Suprapubic skin (tissue), 4 donors: ENCODE data around the gene AP4S1. TPM values are rescaled to one million over a fixed set of nuclear protein-coding genes. Genes with fewer than 3 reads are reported as not detected.

ENCODE experiments used
- DNase-seq, 2 donors: peaks; one replicate each; pipeline ENCODE4 v3.0.0-alpha.2; 2019; ENCODE audit warnings: low spot score in 2 of 2
- H3K27ac ChIP-seq: fragments of 200-600 bp; sonication (generic); one replicate; pipeline ENCODE4 v1.5.1; 2019
- H3K27me3 ChIP-seq: fragments of 200-600 bp; sonication (generic); one replicate; pipeline ENCODE4 v1.5.1; 2019
- H3K36me3 ChIP-seq: fragments of 200-600 bp; sonication (generic); one replicate; pipeline ENCODE4 v1.5.1; 2019
- H3K4me1 ChIP-seq: fragments of 200-600 bp; sonication (generic); one replicate; pipeline ENCODE4 v1.5.1; 2019
- H3K4me3 ChIP-seq: fragments of 200-600 bp; sonication (generic); one replicate; pipeline ENCODE4 v1.5.1; 2019; ENCODE audit warnings: mild to moderate bottlenecking
- H3K9me3 ChIP-seq: fragments of 200-600 bp; sonication (generic); one replicate; pipeline ENCODE4 v1.5.1; 2019
- CTCF ChIP-seq, 2 donors: fragments of 200-600 bp in 1 of 2; fragments of 450-650 bp in 1 of 2; sonication (generic) in 1 of 2; IDR thresholded peaks; one replicate each; pipeline ENCODE4 v1.5.1; 2016 to 2019; ENCODE audit warnings: antibody characterized with exemption in 2 of 2, mild to moderate bottlenecking in 1 of 2, moderate library complexity in 1 of 2
- EP300 ChIP-seq: sonication (generic); formaldehyde crosslinking; IDR thresholded peaks from one replicate; pipeline ENCODE4 v1.6.1; 2017; ENCODE audit warnings: antibody characterized with exemption
- POLR2A ChIP-seq, 2 donors: fragments of 450-650 bp; IDR thresholded peaks; one replicate each; pipeline ENCODE4 v1.6.1; 2017; ENCODE audit warnings: antibody characterized with exemption in 2 of 2, mild to moderate bottlenecking in 2 of 2, moderate library complexity in 2 of 2
- POLR2AphosphoS5 ChIP-seq, 3 donors: sonication (generic); formaldehyde crosslinking; IDR thresholded peaks; one replicate each; pipeline ENCODE4 v1.6.1; 2017; ENCODE audit warnings: antibody characterized with exemption in 3 of 3
- WGBS: methylation state at CpG from one replicate; pipeline ENCODE4 v1.1.5; 2018; 5-methylcytosine and 5-hydroxymethylcytosine counted together
- total RNA-seq, 4 donors: library from RNA; depleted of rRNA; stranded (reverse); fragments of >200 nt; gene quantifications; one replicate each; pipeline ENCODE4 v1.1.0, GENCODE V29; 2016

Gene AP4S1
- total RNA-seq, 4 donors from 2014 or later = 4.5 to 7.4 (median 5.2) TPM

GRCh38 chr14:31078766-31079165 lies 53.3 kb downstream of the AP4S1 start:
- Histone ChIP-seq H3K4me1 (no peaks in the 10 kb centered on the region), H3K27ac (no peak overlapping the region), H3K36me3 (no peaks in the 10 kb centered on the region), H3K27me3 (no peaks in the 10 kb centered on the region), H3K9me3 (no peaks in the 10 kb centered on the region), H3K4me3 (no peak overlapping the region)
- DNase-seq = no peak
- TF ChIP-seq CTCF (IDR thresholded peaks at IDR 0.05) (no peak), POLR2AphosphoS5 (IDR thresholded peaks at IDR 0.05) (no peak), POLR2A (IDR thresholded peaks at IDR 0.05) (no peak), EP300 (no peak)
- WGBS = 50% methylated on average over 2 of the region's 2 CpGs

GRCh38 chr14:31080056-31080455 lies 54.6 kb downstream of the AP4S1 start:
- TF ChIP-seq EP300 = no peak
- no peak for TF ChIP-seq POLR2AphosphoS5 (IDR thresholded peaks at IDR 0.05)
- TF ChIP-seq CTCF (IDR thresholded peaks at IDR 0.05) = no peak
- Histone ChIP-seq H3K27me3 (no peaks in the 10 kb centered on the region), H3K9me3 (no peaks in the 10 kb centered on the region), H3K27ac (no peak overlapping the region), H3K4me1 (no peaks in the 10 kb centered on the region), H3K4me3 (no peak overlapping the region), H3K36me3 (peaks cover 8% of the 10 kb centered on the region)
- no peak for DNase-seq
- 51% methylated on average over 3 of the region's 3 CpGs for WGBS

- no peak overlapping the region for H3K27ac ChIP-seq
- H3K4me3 ChIP-seq = no peak overlapping the region
- peaks cover 9% of the 10 kb centered on the region for H3K36me3 ChIP-seq
- no peak for DNase-seq
- TF ChIP-seq POLR2A (IDR thresholded peaks at IDR 0.05) = no peak
- no peak for TF ChIP-seq POLR2AphosphoS5 (IDR thresholded peaks at IDR 0.05)
- no peak for TF ChIP-seq CTCF (IDR thresholded peaks at IDR 0.05)
- TF ChIP-seq EP300 = no peak
- WGBS = 92% methylated on average over 4 of the region's 4 CpGs
- H3K4me1 ChIP-seq = no peaks in the 10 kb centered on the region
- no peaks in the 10 kb centered on the region for H3K9me3 ChIP-seq
- no peaks in the 10 kb centered on the region for H3K27me3 ChIP-seq
Measured at GRCh38 chr14:31080484-31080883, 55.0 kb downstream of the AP4S1 start.

- Histone ChIP-seq H3K36me3 (peaks cover 9% of the 10 kb centered on the region), H3K27me3 (no peaks in the 10 kb centered on the region), H3K27ac (no peak overlapping the region), H3K4me3 (no peak overlapping the region), H3K9me3 (no peaks in the 10 kb centered on the region), H3K4me1 (no peaks in the 10 kb centered on the region)
- no peak for DNase-seq
- TF ChIP-seq CTCF (IDR thresholded peaks at IDR 0.05) (no peak), POLR2A (IDR thresholded peaks at IDR 0.05) (no peak), POLR2AphosphoS5 (IDR thresholded peaks at IDR 0.05) (no peak), EP300 (no peak)
- 91% methylated on average over 3 of the region's 3 CpGs for WGBS
Measured at GRCh38 chr14:31083781-31084180, 58.3 kb downstream of the AP4S1 start.

GRCh38 chr14:31084385-31084784 lies 58.9 kb downstream of the AP4S1 start:
- H3K36me3 ChIP-seq = peaks cover 9% of the 10 kb centered on the region
- DNase-seq = no peak
- WGBS = 89% methylated on average over 5 of the region's 5 CpGs

More at GRCh38 chr14:31084385-31084784, 58.9 kb downstream of the AP4S1 start:
- Histone ChIP-seq H3K9me3 (no peaks in the 10 kb centered on the region), H3K4me3 (no peak overlapping the region), H3K27ac (no peak overlapping the region), H3K4me1 (no peaks in the 10 kb centered on the region), H3K27me3 (no peaks in the 10 kb centered on the region)
- TF ChIP-seq EP300 (no peak), POLR2AphosphoS5 (IDR thresholded peaks at IDR 0.05) (no peak), POLR2A (IDR thresholded peaks at IDR 0.05) (no peak), CTCF (IDR thresholded peaks at IDR 0.05) (no peak)
